Panc1 (cell line): ENCODE data around the gene SRRT.

Source experiments
- SIN3A ChIP-seq: IDR thresholded peaks from 2 replicates; pipeline ENCODE4 v1.6.1; 2012; ENCODE audit warnings: low read depth, mild to moderate bottlenecking, low read length, moderate library complexity, borderline replicate concordance; ENCODE audit not compliant: insufficient read depth
- TF ChIP-seq, protein P1 (sequence below): fragments of 450-650 bp; IDR thresholded peaks from 2 replicates; pipeline ENCODE4 v1.5.1; 2017; ENCODE audit warnings: mild to moderate bottlenecking
- TF ChIP-seq, protein P2 (sequence below), 2 experiments: IDR thresholded peaks; 2 replicates each; pipeline ENCODE4 v1.6.1; 2011 to 2012; ENCODE audit warnings: low read depth in 2 of 2, control low read depth in 1 of 2, low read length in 1 of 2, mild to moderate bottlenecking in 1 of 2, moderate library complexity in 1 of 2; ENCODE audit not compliant: insufficient read depth in 1 of 2

DNA sequence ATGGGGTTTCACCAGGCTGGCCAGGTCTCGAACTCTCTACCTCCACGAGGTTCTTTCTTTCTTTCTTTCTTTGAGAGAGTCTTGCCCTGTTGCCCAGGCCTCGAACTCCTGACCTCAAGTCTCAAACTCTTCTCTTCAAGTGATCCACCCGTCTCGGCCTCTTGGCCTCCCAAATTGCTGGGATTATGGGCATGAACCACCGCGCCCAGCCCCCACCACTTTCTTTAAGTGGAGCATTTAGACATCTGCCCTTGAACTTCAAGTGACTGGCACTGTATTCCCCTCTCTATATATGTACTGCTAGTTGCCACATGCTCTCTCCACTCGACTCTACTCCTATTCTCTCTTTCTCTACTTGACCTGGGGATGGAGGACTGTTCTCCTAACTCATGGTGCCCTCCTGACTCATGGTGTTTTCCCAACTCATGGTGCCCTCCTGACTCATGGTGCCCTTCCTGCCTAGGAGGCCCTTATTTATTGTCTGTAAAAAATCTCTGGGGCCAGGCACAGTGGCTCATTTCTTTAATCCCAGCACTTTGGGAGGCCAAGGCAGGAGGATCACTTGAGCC lies 40.1 kb downstream of the SRRT start:
- TF ChIP-seq, protein P1, sequence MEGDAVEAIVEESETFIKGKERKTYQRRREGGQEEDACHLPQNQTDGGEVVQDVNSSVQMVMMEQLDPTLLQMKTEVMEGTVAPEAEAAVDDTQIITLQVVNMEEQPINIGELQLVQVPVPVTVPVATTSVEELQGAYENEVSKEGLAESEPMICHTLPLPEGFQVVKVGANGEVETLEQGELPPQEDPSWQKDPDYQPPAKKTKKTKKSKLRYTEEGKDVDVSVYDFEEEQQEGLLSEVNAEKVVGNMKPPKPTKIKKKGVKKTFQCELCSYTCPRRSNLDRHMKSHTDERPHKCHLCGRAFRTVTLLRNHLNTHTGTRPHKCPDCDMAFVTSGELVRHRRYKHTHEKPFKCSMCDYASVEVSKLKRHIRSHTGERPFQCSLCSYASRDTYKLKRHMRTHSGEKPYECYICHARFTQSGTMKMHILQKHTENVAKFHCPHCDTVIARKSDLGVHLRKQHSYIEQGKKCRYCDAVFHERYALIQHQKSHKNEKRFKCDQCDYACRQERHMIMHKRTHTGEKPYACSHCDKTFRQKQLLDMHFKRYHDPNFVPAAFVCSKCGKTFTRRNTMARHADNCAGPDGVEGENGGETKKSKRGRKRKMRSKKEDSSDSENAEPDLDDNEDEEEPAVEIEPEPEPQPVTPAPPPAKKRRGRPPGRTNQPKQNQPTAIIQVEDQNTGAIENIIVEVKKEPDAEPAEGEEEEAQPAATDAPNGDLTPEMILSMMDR, result no peak
- TF ChIP-seq, protein P2, sequence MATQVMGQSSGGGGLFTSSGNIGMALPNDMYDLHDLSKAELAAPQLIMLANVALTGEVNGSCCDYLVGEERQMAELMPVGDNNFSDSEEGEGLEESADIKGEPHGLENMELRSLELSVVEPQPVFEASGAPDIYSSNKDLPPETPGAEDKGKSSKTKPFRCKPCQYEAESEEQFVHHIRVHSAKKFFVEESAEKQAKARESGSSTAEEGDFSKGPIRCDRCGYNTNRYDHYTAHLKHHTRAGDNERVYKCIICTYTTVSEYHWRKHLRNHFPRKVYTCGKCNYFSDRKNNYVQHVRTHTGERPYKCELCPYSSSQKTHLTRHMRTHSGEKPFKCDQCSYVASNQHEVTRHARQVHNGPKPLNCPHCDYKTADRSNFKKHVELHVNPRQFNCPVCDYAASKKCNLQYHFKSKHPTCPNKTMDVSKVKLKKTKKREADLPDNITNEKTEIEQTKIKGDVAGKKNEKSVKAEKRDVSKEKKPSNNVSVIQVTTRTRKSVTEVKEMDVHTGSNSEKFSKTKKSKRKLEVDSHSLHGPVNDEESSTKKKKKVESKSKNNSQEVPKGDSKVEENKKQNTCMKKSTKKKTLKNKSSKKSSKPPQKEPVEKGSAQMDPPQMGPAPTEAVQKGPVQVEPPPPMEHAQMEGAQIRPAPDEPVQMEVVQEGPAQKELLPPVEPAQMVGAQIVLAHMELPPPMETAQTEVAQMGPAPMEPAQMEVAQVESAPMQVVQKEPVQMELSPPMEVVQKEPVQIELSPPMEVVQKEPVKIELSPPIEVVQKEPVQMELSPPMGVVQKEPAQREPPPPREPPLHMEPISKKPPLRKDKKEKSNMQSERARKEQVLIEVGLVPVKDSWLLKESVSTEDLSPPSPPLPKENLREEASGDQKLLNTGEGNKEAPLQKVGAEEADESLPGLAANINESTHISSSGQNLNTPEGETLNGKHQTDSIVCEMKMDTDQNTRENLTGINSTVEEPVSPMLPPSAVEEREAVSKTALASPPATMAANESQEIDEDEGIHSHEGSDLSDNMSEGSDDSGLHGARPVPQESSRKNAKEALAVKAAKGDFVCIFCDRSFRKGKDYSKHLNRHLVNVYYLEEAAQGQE (IDR thresholded peaks at IDR 0.05; ENCODE audit: insufficient read depth in 1 of 2, low read depth in 2 of 2, low read length in 1 of 2), result no peak
- no peak for TF ChIP-seq SIN3A
